GM23248 (cell line): ENCODE results near the gene MSX1. TPM values are rescaled to one million over a fixed set of nuclear protein-coding genes. Genes with fewer than 3 reads are reported as not detected.

Experiments
- DNase-seq: peaks from one replicate; pipeline ENCODE4 v3.0.0-alpha.2; 2015
- H2AFZ ChIP-seq: fragments of 200-600 bp; sonication (generic); 2 replicates; pipeline ENCODE4 v1.6.1; 2016; ENCODE audit warnings: antibody characterized with exemption
- H3F3A ChIP-seq: fragments of 200-600 bp; sonication (generic); 2 replicates; pipeline ENCODE4 v1.6.1; 2016; ENCODE audit warnings: mild to moderate bottlenecking, antibody characterized with exemption, mixed run types; ENCODE audit not compliant: insufficient read depth
- H3K27ac ChIP-seq: fragments of 200-600 bp; sonication (generic); 2 replicates; pipeline ENCODE4 v1.5.1; 2016; ENCODE audit warnings: mild to moderate bottlenecking
- H3K27me3 ChIP-seq: fragments of 200-600 bp; sonication (generic); replicated peaks from 2 replicates; pipeline ENCODE4 v1.6.1; 2016; ENCODE audit warnings: mild to moderate bottlenecking; ENCODE audit not compliant: insufficient read depth
- H3K36me3 ChIP-seq: fragments of 200-600 bp; sonication (generic); 2 replicates; pipeline ENCODE4 v1.6.1; 2016; ENCODE audit warnings: low read depth, mild to moderate bottlenecking
- H3K4me1 ChIP-seq: fragments of 200-600 bp; sonication (generic); 2 replicates; pipeline ENCODE4 v1.6.1; 2016; ENCODE audit warnings: mild to moderate bottlenecking; ENCODE audit not compliant: insufficient read depth
- H3K4me2 ChIP-seq: fragments of 200-600 bp; sonication (generic); one replicate; pipeline ENCODE4 v1.6.1; 2016; ENCODE audit warnings: mild to moderate bottlenecking; ENCODE audit not compliant: unreplicated experiment
- H3K4me3 ChIP-seq: fragments of 200-600 bp; sonication (generic); 2 replicates; pipeline ENCODE4 v1.5.1; 2016; ENCODE audit warnings: mild to moderate bottlenecking
- H3K79me2 ChIP-seq: fragments of 200-600 bp; sonication (generic); 2 replicates; pipeline ENCODE4 v1.6.1; 2016; ENCODE audit warnings: mild to moderate bottlenecking; ENCODE audit not compliant: insufficient read depth
- H3K9ac ChIP-seq: fragments of 200-600 bp; sonication (generic); 2 replicates; pipeline ENCODE4 v1.6.1; 2016; ENCODE audit warnings: mild to moderate bottlenecking
- H3K9me2 ChIP-seq: fragments of 200-600 bp; sonication (generic); 2 replicates; pipeline ENCODE4 v1.6.1; 2016; ENCODE audit warnings: mixed run types, mild to moderate bottlenecking, moderate library complexity; ENCODE audit not compliant: insufficient read depth
- H3K9me3 ChIP-seq: fragments of 200-600 bp; sonication (generic); one replicate; pipeline ENCODE4 v1.6.1; 2017; ENCODE audit warnings: low read depth
- H4K20me1 ChIP-seq: fragments of 200-600 bp; sonication (generic); 2 replicates; pipeline ENCODE4 v1.6.0; 2016; ENCODE audit not compliant: insufficient read depth
- EZH2 ChIP-seq: fragments of 200-600 bp; sonication (generic); IDR thresholded peaks from 2 replicates; pipeline ENCODE4 v1.6.1; 2018; ENCODE audit warnings: antibody characterized with exemption, mild to moderate bottlenecking; ENCODE audit not compliant: insufficient read depth, poor library complexity, severe bottlenecking
- EZH2phosphoT487 ChIP-seq: fragments of 200-600 bp; sonication (generic); IDR thresholded peaks from 2 replicates; pipeline ENCODE4 v1.6.1; 2018; ENCODE audit warnings: antibody characterized with exemption, moderate library complexity, mild to moderate bottlenecking, low read depth; ENCODE audit not compliant: insufficient read depth
- WGBS, 2 experiments: methylation state at CpG; one replicate each; pipeline ENCODE4 v1.1.6; 2015 to 2017; ENCODE audit warnings: low lambda C conversion rate in 2 of 2, low coverage in 1 of 2; ENCODE audit errors: missing lambda C conversion rate in 2 of 2; 5-methylcytosine and 5-hydroxymethylcytosine counted together
- in situ Hi-C: fragments of 300-500 bp; cut with MboI; formaldehyde crosslinking; loops from 2 replicates; pipeline ENCODE4 v1.15.0; 2020
- polyA plus RNA-seq: library from polyadenylated mRNA; unstranded; fragments of >200 nt; fragmentation: Nextera tagmentation; extraction: Ambion mirVana; gene quantifications from 2 replicates; pipeline ENCODE4 v1.2.1, GENCODE V29; 2016
- total RNA-seq: library from RNA; depleted of rRNA; stranded (reverse); fragments of >200 nt; shearing (Covaris generic); gene quantifications from 2 replicates; pipeline ENCODE4 v1.2.3, GENCODE V29; 2014

Gene MSX1
- total and polyA plus RNA-seq, 2 experiments from 2014 or later = 17.2 to 32.1 TPM

- 52 to 53% methylated on average over 2 of the region's 2 CpGs for WGBS, 2 experiments
- H3K27ac ChIP-seq = no peak overlapping the region
- no peak overlapping the region for H3K4me2 ChIP-seq
- H4K20me1 ChIP-seq = no peaks in the 10 kb centered on the region
- in situ Hi-C loops = no loop called here
- H3K9me2 ChIP-seq = no peaks in the 10 kb centered on the region
- H3K79me2 ChIP-seq = no peaks in the 10 kb centered on the region
- TF ChIP-seq EZH2phosphoT487 (no peak), EZH2 (no peak)
- no peaks in the 10 kb centered on the region for H3F3A ChIP-seq
- H3K4me3 ChIP-seq = no peak overlapping the region
- H3K4me1 ChIP-seq = 0 out of 2 replicates have a peak, but pooled peaks cover 3% of the 10 kb centered on the region
- H3K9ac ChIP-seq = no peak overlapping the region
- H3K27me3 ChIP-seq = no peaks in the 10 kb centered on the region
- H3K36me3 ChIP-seq = no peaks in the 10 kb centered on the region
- no peak for DNase-seq
- no peak overlapping the region for H2AFZ ChIP-seq
- H3K9me3 ChIP-seq = no peaks in the 10 kb centered on the region
These were observed 29.6 kb upstream of the MSX1 start for GRCh38 chr4:4829837-4830236.

GRCh38 chr4:4831266-4831665 lies 28.2 kb upstream of the MSX1 start:
- TF ChIP-seq EZH2 (no peak), EZH2phosphoT487 (no peak)
- no peak overlapping the region for H2AFZ ChIP-seq
- H3K9me3 ChIP-seq = no peaks in the 10 kb centered on the region
- no peaks in the 10 kb centered on the region for H3K79me2 ChIP-seq
- WGBS, 2 experiments = 95% methylated on average over 7 of the region's 7 CpGs
- no peaks in the 10 kb centered on the region for H3K36me3 ChIP-seq
- no peaks in the 10 kb centered on the region for H4K20me1 ChIP-seq
- H3K4me3 ChIP-seq = no peak overlapping the region
- no peaks in the 10 kb centered on the region for H3F3A ChIP-seq
- no peaks in the 10 kb centered on the region for H3K27me3 ChIP-seq
- no peak overlapping the region for H3K27ac ChIP-seq
- no peaks in the 10 kb centered on the region for H3K9me2 ChIP-seq
- H3K9ac ChIP-seq = no peak overlapping the region
- in situ Hi-C loops = no loop called here
- no peak overlapping the region for H3K4me2 ChIP-seq
- H3K4me1 ChIP-seq = 0 out of 2 replicates have a peak, but pooled peaks cover 3% of the 10 kb centered on the region
- DNase-seq = no peak

GRCh38 chr4:4831825-4832224 lies 27.6 kb upstream of the MSX1 start:
- Histone ChIP-seq H3K9me3 (no peaks in the 10 kb centered on the region), H3K36me3 (no peaks in the 10 kb centered on the region), H3K4me1 (0 out of 2 replicates have a peak, but pooled peaks cover 3% of the 10 kb centered on the region), H3K27ac (no peak overlapping the region), H3K4me3 (no peak overlapping the region), H3K27me3 (no peaks in the 10 kb centered on the region), H2AFZ (no peak overlapping the region), H3F3A (no peaks in the 10 kb centered on the region), H3K9me2 (no peaks in the 10 kb centered on the region), H3K9ac (no peak overlapping the region), H4K20me1 (no peaks in the 10 kb centered on the region), H3K4me2 (no peak overlapping the region), H3K79me2 (no peaks in the 10 kb centered on the region)
- TF ChIP-seq EZH2phosphoT487 = no peak
- no peak for TF ChIP-seq EZH2
- no peak for DNase-seq
- WGBS, 2 experiments = 77 to 78% methylated on average over 6 of the region's 6 CpGs
- in situ Hi-C loops = no loop called here

- Histone ChIP-seq H3K4me3 (no peak overlapping the region), H3F3A (0 out of 2 replicates have a peak, but pooled peaks cover 5% of the 10 kb centered on the region), H3K4me2 (no peak overlapping the region), H3K36me3 (no peaks in the 10 kb centered on the region), H3K27me3 (no peaks in the 10 kb centered on the region), H3K9me3 (no peaks in the 10 kb centered on the region), H3K9ac (no peak overlapping the region), H4K20me1 (no peaks in the 10 kb centered on the region), H2AFZ (no peak overlapping the region), H3K4me1 (peaks cover 9% of the 10 kb centered on the region; the same call in 1 of the 2 replicates), H3K79me2 (no peaks in the 10 kb centered on the region), H3K9me2 (no peaks in the 10 kb centered on the region), H3K27ac (no peak overlapping the region)
- no peak for DNase-seq
- 81% methylated on average over 3 of the region's 3 CpGs for WGBS, 2 experiments
- in situ Hi-C loops = no loop called here
- no peak for TF ChIP-seq EZH2
- no peak for TF ChIP-seq EZH2phosphoT487
These were observed 23.4 kb upstream of the MSX1 start for GRCh38 chr4:4836044-4836443.

- Histone ChIP-seq H3K9me2 (no peaks in the 10 kb centered on the region), H3K27ac (no peak overlapping the region), H4K20me1 (no peaks in the 10 kb centered on the region), H3K36me3 (no peaks in the 10 kb centered on the region), H3K27me3 (no peaks in the 10 kb centered on the region), H3K4me2 (no peak overlapping the region), H3K79me2 (no peaks in the 10 kb centered on the region), H2AFZ (no peak overlapping the region), H3K4me1 (peaks cover 9% of the 10 kb centered on the region; the same call in 1 of the 2 replicates), H3K4me3 (no peak overlapping the region), H3F3A (0 out of 2 replicates have a peak, but pooled peaks cover 5% of the 10 kb centered on the region), H3K9me3 (no peaks in the 10 kb centered on the region), H3K9ac (no peak overlapping the region)
- in situ Hi-C loops = no loop called here
- DNase-seq = peak; percentile 87
- TF ChIP-seq EZH2phosphoT487 (no peak), EZH2 (no peak)
- WGBS, 2 experiments = 47 to 50% methylated on average over 2 of the region's 2 CpGs
These were observed 22.1 kb upstream of the MSX1 start for GRCh38 chr4:4837316-4837715.
